H9 (cell line): ENCODE measurements around the gene GREB1L. TPM values are rescaled to one million over a fixed set of nuclear protein-coding genes. Genes with fewer than 3 reads are reported as not detected.
A peak's percentile ranks its signal among the peaks of the same experiment; 100 is the strongest.

Experiments used
- DNase-seq: peaks from one replicate; pipeline ENCODE4 v3.0.0-alpha.2; 2017
- H2AFZ ChIP-seq: one replicate; pipeline ENCODE4 v1.6.1; 2013; ENCODE audit warnings: mild to moderate bottlenecking, low read length, control low read depth, moderate library complexity
- H2AK5ac ChIP-seq: 2 replicates; pipeline ENCODE4 v1.6.1; 2013; ENCODE audit warnings: low read length, control low read depth, mixed read lengths; ENCODE audit not compliant: insufficient read length
- H2BK120ac ChIP-seq: one replicate; pipeline ENCODE4 v1.6.1; 2013; ENCODE audit warnings: low read depth, mild to moderate bottlenecking, low read length, control low read depth, inconsistent platforms; ENCODE audit not compliant: poor library complexity, severe bottlenecking
- H2BK12ac ChIP-seq: 2 replicates; pipeline ENCODE4 v1.6.1; 2013; ENCODE audit warnings: low read length, control low read depth, mixed read lengths, low read depth; ENCODE audit not compliant: insufficient read length
- H2BK15ac ChIP-seq: 2 replicates; pipeline ENCODE4 v1.6.1; 2013; ENCODE audit warnings: low read depth, low read length, control low read depth
- H2BK20ac ChIP-seq: one replicate; pipeline ENCODE4 v1.6.1; 2013; ENCODE audit warnings: low read depth, mild to moderate bottlenecking, low read length, control low read depth, inconsistent platforms; ENCODE audit not compliant: poor library complexity, severe bottlenecking
- H2BK5ac ChIP-seq: 2 replicates; pipeline ENCODE4 v1.6.1; 2013; ENCODE audit warnings: low read length, control low read depth, mixed read lengths; ENCODE audit not compliant: insufficient read length
- H3K14ac ChIP-seq: 2 replicates; pipeline ENCODE4 v1.6.1; 2013; ENCODE audit warnings: low read length, control low read depth; ENCODE audit not compliant: insufficient read depth
- H3K18ac ChIP-seq: 2 replicates; pipeline ENCODE4 v1.6.1; 2013; ENCODE audit warnings: low read depth, mild to moderate bottlenecking, mixed read lengths, low read length, control low read depth; ENCODE audit not compliant: insufficient read length
- H3K23ac ChIP-seq: 2 replicates; pipeline ENCODE4 v1.6.1; 2013; ENCODE audit warnings: low read length, control low read depth, mixed read lengths, low read depth; ENCODE audit not compliant: insufficient read length
- H3K23me2 ChIP-seq: 2 replicates; pipeline ENCODE4 v1.6.1; 2013; ENCODE audit warnings: low read depth, mild to moderate bottlenecking, mixed read lengths, low read length, control low read depth; ENCODE audit not compliant: insufficient read length, poor library complexity, severe bottlenecking
- H3K27ac ChIP-seq: 2 replicates; pipeline ENCODE4 v1.5.1; 2013; ENCODE audit warnings: low read length, control low read depth, mixed read lengths, low read depth; ENCODE audit not compliant: insufficient read length
- H3K27me3 ChIP-seq: 2 replicates; pipeline ENCODE4 v1.6.1; 2013; ENCODE audit warnings: low read length, control low read depth, inconsistent platforms; ENCODE audit not compliant: insufficient read depth
- H3K4ac ChIP-seq: 2 replicates; pipeline ENCODE4 v1.6.1; 2013; ENCODE audit warnings: low read depth, mild to moderate bottlenecking, control low read depth, inconsistent platforms, low read length, moderate library complexity
- H3K4me1 ChIP-seq: 2 replicates; pipeline ENCODE4 v1.6.1; 2013; ENCODE audit warnings: low read length, control low read depth, inconsistent platforms; ENCODE audit not compliant: insufficient read depth
- H3K4me2 ChIP-seq: 2 replicates; pipeline ENCODE4 v1.6.1; 2013; ENCODE audit warnings: low read length, control low read depth, mixed read lengths; ENCODE audit not compliant: insufficient read length, insufficient read depth
- H3K56ac ChIP-seq: 2 replicates; pipeline ENCODE4 v1.6.1; 2013; ENCODE audit warnings: low read depth, mild to moderate bottlenecking, mixed read lengths, low read length, control low read depth; ENCODE audit not compliant: insufficient read length
- H3K79me1 ChIP-seq: 2 replicates; pipeline ENCODE4 v1.6.1; 2013; ENCODE audit warnings: low read depth, mild to moderate bottlenecking, moderate library complexity, low read length, control low read depth, inconsistent platforms; ENCODE audit not compliant: insufficient read depth, poor library complexity, severe bottlenecking
- H3K79me2 ChIP-seq: 2 replicates; pipeline ENCODE4 v1.6.1; 2013; ENCODE audit warnings: low read length, control low read depth, inconsistent platforms; ENCODE audit not compliant: insufficient read depth
- H3K9ac ChIP-seq: 2 replicates; pipeline ENCODE4 v1.6.1; 2013; ENCODE audit warnings: low read length, control low read depth, mixed read lengths; ENCODE audit not compliant: insufficient read length; ENCODE audit errors: extremely low read depth
- H3K9me3 ChIP-seq: one replicate; pipeline ENCODE4 v1.6.1; 2013; ENCODE audit warnings: low read depth, low read length, inconsistent platforms; ENCODE audit not compliant: control insufficient read depth
- H3T11ph ChIP-seq: one replicate; pipeline ENCODE4 v1.6.1; 2013; ENCODE audit warnings: mild to moderate bottlenecking, low read length, control low read depth, inconsistent platforms
- H4K20me1 ChIP-seq: one replicate; pipeline ENCODE4 v1.6.1; 2013; ENCODE audit not compliant: control insufficient read depth, insufficient read length, insufficient read depth
- H4K5ac ChIP-seq: 2 replicates; pipeline ENCODE4 v1.6.1; 2013; ENCODE audit warnings: low read depth, mild to moderate bottlenecking, mixed read lengths, low read length, control low read depth; ENCODE audit not compliant: insufficient read length
- H4K8ac ChIP-seq: replicated peaks from 2 replicates; pipeline ENCODE4 v1.6.1; 2013; ENCODE audit warnings: low read length, control low read depth, mixed read lengths, low read depth; ENCODE audit not compliant: insufficient read length
- H4K91ac ChIP-seq: 2 replicates; pipeline ENCODE4 v1.6.1; 2013; ENCODE audit warnings: low read depth, mild to moderate bottlenecking, moderate library complexity, mixed read lengths, low read length, control low read depth; ENCODE audit not compliant: insufficient read length
- H3K27ac Mint-ChIP-seq, 3 experiments: 2 replicates in 2 of 3; 3 replicates in 1 of 3; pipeline ENCODE4 v1.8.0; 2020 to 2021; ENCODE audit warnings: mixed read lengths in 3 of 3, mild to moderate bottlenecking in 1 of 3, moderate library complexity in 1 of 3
- H3K27me3 Mint-ChIP-seq: 2 replicates; pipeline ENCODE4 v1.8.0; 2021; ENCODE audit warnings: low read depth, mild to moderate bottlenecking, moderate library complexity, mixed read lengths
- H3K36me3 Mint-ChIP-seq, 3 experiments: 2 replicates in 2 of 3; 3 replicates in 1 of 3; pipeline ENCODE4 v1.8.0; 2020 to 2021; ENCODE audit warnings: low read depth in 3 of 3, mixed read lengths in 3 of 3; ENCODE audit not compliant: insufficient read depth in 1 of 3
- H3K4me1 Mint-ChIP-seq, 2 experiments: 2 replicates each; pipeline ENCODE4 v1.8.0; 2020; ENCODE audit warnings: mixed read lengths in 2 of 2
- H3K4me3 Mint-ChIP-seq, 2 experiments: 2 replicates in 1 of 2; 3 replicates in 1 of 2; pipeline ENCODE4 v1.8.0; 2020 to 2021; ENCODE audit warnings: mild to moderate bottlenecking in 2 of 2, mixed read lengths in 2 of 2, moderate library complexity in 1 of 2
- H3K9me3 Mint-ChIP-seq, 2 experiments: 2 replicates in 1 of 2; 3 replicates in 1 of 2; pipeline ENCODE4 v1.8.0; 2020; ENCODE audit warnings: mild to moderate bottlenecking in 2 of 2, mixed read lengths in 2 of 2, moderate library complexity in 1 of 2
- WGBS: extraction: QIAGEN DNeasy Blood & Tissue Kit; methylation state at CpG from one replicate; pipeline ENCODE4 v1.1.7; 2013; ENCODE audit warnings: missing lambda C conversion rate, low lambda C conversion rate, mixed read lengths; ENCODE audit not compliant: insufficient read length; ENCODE audit errors: extremely low coverage; 5-methylcytosine and 5-hydroxymethylcytosine counted together
- total RNA-seq: library from RNA; stranded (reverse); gene quantifications from 2 replicates; pipeline ENCODE4 v1.2.1, GENCODE V29; 2021
- TF ChIP-seq, protein P1 (sequence below): fragments of 200-600 bp; sonication (generic); conservative IDR thresholded peaks from 3 replicates; pipeline ENCODE4 v1.8.0; 2021; ENCODE audit warnings: antibody characterized with exemption, mild to moderate bottlenecking

The GREB1L gene
- total RNA-seq, 1 experiment from 2014 or later = 2.7 TPM

DNA sequence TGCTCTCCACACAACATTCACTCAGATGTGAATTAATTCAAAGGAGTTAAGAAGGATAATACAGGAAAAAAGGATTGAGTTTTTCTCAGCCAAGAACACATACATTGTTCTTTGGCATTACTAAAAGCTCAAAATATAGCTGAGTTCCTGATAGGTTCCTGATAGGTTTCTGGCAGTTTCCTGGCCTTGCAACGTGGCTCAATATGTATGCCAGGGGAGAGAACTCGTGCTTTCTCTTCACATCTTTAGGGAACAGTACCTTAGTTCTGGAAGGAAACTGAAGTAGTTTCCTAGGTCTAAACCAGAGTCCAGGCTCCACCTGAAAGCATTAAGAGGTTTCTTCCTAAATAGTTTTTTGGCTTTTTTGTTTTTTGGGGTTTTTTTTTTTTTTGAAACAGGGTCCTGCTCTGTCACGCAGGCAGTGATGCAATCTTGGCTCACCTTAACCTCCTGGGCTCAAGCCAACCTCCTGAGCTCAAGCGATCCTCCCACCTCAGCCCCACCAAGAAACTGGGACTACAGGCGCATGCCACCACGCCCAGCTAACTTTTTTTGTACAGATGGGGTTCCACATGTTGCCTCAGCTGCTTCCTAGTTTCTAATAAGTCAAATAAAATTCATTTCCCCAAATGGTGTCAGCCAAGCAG, 315.7 kb downstream of the GREB1L start:
- Histone ChIP-seq H2AK5ac (no peak overlapping the region), H3K23me2 (no peaks in the 10 kb centered on the region), H3K18ac (no peak overlapping the region), H2BK12ac (no peak overlapping the region), H2BK5ac (no peak overlapping the region), H3K27me3 (peaks cover 2% of the 10 kb centered on the region; the same call in 1 of the 2 replicates), H3K23ac (no peak overlapping the region), H4K91ac (no peak overlapping the region), H3K56ac (no peak overlapping the region), H2BK120ac (no peak overlapping the region), H3K4me2 (no peak overlapping the region), H4K5ac (no peak overlapping the region), H3T11ph (no peak overlapping the region), H2AFZ (no peak overlapping the region), H2BK20ac (no peak overlapping the region), H3K9ac (no peak overlapping the region), H3K79me1 (peaks cover 5% of the 10 kb centered on the region), H3K27ac (no peak overlapping the region), H3K79me2 (no peaks in the 10 kb centered on the region), H4K8ac (no peak overlapping the region), H3K14ac (no peak overlapping the region), H3K4ac (no peak overlapping the region), H3K4me1 (no peaks in the 10 kb centered on the region), H4K20me1 (no peaks in the 10 kb centered on the region), H2BK15ac (no peak overlapping the region), H3K9me3 (no peaks in the 10 kb centered on the region)
- Mint-ChIP-seq H3K27me3 (no peaks in the 10 kb centered on the region), H3K27ac (peak overlapping the region in 1 of 3 experiments; percentile 63; a peak in 2 of 7 replicates), H3K4me3 (no peak overlapping the region), H3K4me1 (no peaks in the 10 kb centered on the region), H3K36me3 (peaks cover 4 to 52% (median 34%) of the 10 kb centered on the region in 3 experiments; a peak in 6 of 7 replicates), H3K9me3 (no peaks in the 10 kb centered on the region)
- TF ChIP-seq, protein P1, sequence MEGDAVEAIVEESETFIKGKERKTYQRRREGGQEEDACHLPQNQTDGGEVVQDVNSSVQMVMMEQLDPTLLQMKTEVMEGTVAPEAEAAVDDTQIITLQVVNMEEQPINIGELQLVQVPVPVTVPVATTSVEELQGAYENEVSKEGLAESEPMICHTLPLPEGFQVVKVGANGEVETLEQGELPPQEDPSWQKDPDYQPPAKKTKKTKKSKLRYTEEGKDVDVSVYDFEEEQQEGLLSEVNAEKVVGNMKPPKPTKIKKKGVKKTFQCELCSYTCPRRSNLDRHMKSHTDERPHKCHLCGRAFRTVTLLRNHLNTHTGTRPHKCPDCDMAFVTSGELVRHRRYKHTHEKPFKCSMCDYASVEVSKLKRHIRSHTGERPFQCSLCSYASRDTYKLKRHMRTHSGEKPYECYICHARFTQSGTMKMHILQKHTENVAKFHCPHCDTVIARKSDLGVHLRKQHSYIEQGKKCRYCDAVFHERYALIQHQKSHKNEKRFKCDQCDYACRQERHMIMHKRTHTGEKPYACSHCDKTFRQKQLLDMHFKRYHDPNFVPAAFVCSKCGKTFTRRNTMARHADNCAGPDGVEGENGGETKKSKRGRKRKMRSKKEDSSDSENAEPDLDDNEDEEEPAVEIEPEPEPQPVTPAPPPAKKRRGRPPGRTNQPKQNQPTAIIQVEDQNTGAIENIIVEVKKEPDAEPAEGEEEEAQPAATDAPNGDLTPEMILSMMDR = no peak
- no CpG with 5 or more reads among the region's 6 CpGs for WGBS
- DNase-seq = no peak
